GM18870 (cell line): Measurements from ENCODE around the gene MTG1.
A peak's percentile ranks its signal among the peaks of the same experiment; 100 is the strongest.
"Not testable (repeated sequence)": the region's sequence is repeated elsewhere in the genome, so short reads cannot be mapped to it uniquely, and the experiment has no call there.

ENCODE experiments used
- ATAC-seq: cut with Tn5 transposase; IDR thresholded peaks from one replicate; pipeline ENCODE4 v1.9.1; 2021; ENCODE audit warnings: moderate library complexity; ENCODE audit not compliant: unreplicated experiment

The MTG1 gene

DNA sequence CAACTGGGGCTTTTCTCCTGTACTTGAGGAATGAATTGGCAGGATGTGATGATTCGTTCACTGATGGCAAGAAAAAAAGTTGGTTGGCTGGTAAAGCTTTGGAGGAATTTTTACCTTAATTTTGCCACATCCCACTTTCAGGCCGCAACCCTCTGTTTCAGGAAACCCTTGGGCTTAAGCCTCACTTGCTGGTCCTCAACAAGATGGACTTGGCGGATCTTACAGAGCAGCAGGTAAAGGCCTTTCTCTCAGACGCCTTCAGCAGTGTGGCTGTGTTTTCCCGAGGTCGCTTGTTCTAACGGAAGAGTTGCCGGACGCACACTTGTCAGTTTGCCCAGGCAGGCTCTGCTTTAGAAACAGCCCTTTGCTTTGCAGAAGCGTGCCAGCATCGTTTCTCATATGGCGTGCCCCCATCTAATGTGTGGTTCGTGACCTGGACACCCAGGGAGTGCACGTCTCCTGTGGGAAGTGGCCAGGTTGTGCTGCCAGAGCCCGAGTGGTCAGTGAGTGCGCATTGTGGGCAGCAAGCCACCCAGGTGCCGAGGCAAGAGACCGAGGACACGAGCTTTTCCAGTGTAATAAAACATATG is 2.2 kb downstream of the MTG1 start:
- no peak for ATAC-seq

DNA sequence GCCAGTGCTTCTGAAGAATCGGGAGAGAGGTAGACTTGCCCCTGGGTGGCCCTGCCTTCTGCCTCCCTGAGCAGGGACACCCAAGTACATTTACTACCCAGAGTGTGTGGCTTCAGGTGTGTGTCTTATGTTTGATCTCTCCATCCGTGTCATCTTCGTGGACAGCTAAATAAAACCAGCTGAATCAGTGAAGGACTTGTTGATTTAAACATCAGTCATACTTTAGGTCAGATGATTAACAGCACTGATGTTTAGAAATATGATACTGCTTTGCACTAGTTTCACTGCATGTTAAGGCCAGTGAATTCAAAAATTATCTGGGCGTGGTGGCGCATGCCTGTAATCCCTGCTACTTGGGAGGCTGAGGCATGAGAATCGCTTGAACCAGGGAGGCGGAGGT is 4.0 kb downstream of the MTG1 start:
- no peak for ATAC-seq

DNA sequence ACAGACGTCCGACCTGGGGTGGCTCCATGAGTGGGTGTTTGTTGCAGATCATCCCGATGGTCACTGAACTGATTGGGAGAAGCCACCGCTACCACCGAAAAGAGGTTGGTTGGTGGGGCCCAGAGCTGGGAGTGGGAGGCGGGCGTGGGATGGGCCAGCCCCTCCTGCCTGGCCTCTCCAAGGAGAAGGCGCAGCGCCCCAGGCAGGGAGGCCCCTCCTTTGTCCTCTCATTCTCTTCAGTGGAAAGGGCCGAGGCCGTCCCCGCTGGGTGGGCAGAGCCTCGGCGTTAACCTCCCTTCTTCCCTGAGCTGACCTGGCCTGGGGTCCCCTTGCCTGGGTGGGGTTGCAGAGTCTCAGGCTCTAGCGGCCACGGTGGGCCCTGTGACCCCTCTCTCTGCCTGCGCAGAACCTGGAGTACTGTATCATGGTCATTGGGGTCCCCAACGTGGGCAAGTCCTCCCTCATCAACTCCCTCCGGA is 5.2 kb downstream of the MTG1 start:
- ATAC-seq, result no peak

DNA sequence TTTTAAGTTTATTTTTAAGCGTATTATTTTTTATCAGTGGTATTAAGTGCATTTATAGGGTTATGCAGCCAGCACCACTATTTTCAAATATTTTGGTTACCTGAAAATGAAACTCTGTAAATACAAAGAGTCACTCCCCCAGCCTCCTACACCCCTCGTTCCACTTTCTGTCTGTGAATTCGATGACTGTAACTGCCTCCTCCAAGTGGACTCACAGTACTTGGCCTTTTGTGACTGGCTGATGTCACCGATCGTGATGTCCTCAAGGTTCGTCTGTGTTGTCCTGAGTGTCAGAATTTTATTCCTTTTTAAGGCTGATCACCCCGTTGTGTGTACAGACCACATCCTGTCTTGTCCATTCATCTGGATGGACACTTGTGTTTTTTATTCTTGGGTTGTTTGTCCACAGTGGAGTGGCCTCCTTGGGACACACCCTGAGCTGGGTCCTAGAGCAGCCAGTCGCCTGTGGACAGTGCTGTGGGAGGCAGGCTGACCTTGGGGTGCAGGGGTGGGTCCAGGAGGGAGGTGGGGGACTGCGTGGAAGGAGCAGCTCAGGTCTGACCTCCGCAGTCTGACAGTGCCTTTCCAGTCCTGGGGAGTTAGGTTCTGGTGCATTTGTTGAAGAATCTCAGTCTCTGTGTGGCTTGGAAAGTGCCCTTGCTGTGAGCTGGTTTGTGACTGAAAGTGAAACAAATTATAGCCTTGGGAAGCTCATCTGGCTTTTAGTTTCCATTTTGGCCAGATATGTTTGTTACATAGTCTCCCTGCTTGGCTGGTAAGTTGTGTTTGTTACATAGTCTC is 6.9 kb downstream of the MTG1 start:
- peak; percentile 75 for ATAC-seq

DNA sequence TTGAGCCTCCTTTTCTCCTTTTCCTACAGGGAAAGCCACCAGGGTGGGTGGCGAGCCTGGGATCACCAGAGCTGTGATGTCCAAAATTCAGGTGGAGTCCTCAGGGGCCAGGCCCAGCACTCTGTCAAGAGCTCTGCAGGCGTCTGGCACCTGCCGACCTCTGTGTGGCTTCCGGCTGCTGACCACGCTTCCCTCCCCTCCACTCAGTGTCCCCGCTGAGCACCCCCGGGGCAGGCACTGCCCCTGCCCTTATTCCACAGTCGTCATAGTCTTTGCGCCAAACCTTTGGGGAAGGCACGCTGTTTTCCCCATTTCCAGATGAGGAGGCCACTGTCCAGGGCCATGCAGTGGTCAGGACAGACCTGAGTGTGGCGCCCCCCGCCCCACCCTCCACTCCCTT is 7.5 kb downstream of the MTG1 start:
- peak; percentile 3 for ATAC-seq

DNA sequence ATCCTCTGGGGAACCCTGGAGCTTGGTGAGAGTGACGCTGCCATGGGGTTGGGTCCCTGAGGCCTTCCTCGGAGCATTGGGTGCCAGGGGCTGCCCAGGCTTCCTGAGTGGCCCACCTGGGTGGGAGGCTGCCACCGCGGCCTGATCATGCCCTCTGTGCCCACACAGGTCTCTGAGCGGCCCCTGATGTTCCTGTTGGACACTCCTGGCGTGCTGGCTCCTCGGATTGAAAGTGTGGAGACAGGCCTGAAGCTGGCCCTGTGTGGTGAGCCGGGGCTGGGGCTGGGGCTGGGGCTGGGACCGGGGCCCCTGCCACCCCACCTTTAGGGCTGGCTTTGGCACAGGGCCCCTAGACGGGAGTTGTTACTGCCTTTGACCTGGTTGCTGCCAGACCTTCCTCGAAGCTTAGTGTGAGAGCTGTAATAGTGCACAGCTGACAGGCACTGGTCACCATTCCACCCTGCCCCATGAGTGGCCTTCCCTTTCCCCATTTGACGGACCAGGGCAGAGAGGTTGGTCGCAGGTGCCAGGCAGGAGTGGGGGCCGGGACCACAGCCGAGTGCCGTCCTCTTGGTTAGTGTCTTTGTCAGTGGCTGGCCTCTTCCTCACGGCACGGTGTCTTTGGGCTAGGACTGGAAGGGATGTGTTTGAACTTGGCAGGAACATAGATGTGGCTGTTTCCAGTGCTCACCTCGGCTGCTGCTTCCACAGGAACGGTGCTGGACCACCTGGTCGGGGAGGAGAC is 8.2 kb downstream of the MTG1 start:
- ATAC-seq, result no peak

DNA sequence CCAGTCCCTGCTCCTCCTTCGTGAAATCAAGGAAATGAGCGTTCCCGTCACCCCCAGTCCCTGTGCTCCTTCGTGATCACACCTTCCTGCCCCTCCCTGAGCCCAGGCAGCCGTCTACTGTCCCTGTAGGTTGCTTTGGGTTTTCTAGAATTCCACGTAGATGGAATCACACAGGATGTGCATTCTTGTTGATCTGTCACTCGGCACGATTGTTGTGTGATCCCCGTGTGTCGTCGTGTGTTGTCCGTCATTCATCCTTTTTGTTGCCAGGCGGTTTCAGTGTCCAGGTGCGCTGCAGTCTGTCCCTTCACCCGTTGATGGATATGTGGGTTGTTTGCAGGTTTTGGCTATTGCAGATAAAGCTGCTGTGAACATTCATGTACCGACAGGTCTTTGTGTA is 9.4 kb downstream of the MTG1 start:
- no peak for ATAC-seq

DNA sequence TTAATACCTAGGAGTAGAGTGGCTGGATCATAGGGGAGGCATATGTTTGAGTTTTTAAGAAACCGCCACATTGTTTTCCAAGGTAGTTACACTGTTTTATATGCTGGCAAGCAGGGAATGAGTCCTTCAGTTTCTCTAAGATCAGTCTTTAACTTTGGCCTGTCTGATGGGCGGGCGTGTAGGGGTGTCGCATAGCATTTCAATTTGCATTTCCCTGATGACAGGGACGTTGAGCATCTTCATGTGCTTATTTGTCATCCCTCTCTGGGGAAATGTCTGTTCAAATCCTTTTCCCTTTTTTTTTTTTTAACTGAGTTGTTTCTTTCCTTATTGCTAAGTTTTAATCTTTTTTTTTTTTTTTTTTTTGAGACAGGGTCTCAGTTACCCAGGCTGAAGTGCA is 9.8 kb downstream of the MTG1 start:
- no peak for ATAC-seq

DNA sequence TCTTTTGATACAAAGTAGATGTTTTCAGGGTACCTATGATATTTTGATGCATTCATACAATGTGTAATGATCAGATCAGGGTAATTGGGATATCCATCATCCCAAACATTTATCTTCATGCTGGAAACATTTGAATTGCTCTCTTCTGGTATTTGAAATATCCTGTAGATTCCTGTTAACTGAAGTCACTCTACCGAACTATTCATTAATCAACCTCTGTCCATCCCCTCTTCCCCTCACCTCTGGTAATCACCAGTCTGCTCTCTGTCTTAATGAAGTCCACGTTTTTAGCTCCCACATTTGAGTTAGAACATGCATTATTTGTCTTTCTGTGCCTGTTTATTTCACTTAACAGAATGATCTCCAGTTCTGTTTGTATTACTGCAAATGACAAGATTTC is 11.3 kb downstream of the MTG1 start:
- no peak for ATAC-seq

DNA sequence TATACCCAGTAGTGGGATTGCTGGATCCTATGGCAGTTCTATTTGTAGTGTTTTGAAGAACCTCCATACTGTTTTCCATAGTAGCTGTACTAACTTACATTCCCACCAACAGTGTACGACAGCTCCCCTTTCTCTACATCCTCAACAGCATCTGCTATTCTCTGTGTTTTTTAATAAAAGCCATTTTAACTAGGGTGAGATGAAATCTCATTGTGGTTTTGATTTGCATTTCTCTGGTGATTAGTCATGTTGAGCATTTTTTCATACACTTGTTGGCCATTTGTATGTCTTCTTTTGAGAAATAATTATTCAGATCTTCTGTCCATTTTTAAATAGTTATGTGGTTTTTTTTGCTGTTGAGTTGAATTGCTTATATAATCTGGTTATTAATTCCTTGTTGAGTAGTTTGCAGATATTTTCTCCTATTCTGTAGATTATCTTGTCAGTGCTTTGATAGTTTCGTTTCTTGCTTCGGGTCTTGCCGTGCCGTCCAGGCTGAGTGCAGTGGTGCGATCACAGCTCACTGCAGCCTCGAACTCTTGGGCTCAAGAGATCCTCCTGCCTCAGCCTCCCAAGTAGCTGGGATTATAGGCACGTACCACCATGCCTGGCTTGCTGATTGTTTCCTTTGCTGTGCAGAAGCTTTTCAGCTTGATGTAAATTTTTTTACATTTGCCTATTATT is 12.0 kb downstream of the MTG1 start:
- ATAC-seq, result peak; percentile 59

DNA sequence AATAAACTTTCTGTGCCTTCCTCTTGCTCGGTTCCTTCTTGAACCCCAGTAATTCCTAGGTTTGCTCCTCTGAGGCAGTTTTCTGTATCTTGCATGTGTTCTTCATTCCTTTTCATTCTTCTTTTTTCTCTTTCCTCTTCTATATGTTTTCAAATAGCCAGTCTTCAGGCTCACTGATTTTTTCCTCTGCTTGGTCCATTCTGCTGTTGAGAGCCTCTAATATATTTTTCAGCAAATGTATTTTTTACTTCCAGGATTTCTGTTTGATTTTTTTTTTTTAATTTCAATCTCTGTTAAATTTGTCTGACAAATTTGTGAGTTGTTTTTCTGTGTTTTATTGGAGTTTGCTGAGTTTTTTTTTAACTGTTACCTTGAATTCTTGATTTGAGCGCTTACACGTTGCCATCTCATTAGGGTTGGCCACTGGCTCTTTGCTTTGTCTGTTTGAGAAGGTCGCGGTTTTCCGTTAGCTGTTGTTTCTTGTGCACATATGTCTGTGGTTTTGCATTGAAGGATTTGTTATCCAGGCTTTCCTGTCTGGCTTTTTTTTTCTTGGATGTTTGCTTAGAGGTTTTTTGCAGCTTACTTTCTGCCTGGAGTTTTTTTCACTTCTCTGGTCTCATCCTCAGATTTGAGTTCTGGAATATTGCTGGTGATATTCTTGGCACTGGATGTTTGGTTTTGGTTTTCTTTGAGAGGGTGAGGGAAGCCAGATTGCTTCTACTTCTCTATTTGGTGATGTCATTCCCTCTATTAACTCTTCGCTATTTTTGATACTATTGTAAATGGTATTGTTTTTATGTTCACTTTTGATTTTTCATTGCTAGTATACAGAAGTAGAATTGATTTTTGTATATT is 17.8 kb downstream of the MTG1 start:
- no peak for ATAC-seq

DNA sequence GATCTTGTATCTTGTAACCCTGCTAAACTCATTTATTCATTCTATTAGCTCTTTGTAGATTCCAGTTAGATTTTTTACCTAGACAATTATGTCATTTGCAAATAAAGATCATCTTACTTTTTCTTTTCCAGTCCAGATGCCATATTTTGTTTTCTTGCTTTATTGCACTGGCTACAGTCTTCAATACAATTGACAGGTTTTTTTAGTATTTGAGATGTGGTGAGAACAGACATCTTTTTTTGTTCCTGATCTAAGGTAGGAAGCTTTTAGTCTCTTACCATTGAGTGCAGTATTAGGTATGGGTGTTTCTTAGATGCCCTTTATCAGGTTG is 18.4 kb downstream of the MTG1 start:
- no peak for ATAC-seq

DNA sequence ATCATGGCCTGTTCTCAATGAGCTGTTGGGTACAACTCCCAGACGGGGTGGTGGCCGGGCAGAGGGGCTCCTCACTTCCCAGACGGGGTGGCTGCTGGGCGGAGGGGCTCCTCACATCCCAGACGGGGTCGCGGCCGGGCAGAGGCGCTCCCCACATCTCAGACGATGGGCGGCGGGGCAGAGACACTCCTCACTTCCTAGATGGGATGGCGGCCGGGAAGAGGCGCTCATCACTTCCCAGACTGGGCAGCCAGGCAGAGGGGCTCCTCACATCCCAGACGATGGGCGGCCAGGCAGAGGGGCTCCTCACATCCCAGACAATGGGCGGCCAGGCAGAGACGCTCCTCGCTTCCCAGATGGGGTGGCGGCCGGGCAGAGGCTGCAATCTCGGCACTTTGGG is 20.4 kb downstream of the MTG1 start:
- not testable (repeated sequence) for ATAC-seq

DNA sequence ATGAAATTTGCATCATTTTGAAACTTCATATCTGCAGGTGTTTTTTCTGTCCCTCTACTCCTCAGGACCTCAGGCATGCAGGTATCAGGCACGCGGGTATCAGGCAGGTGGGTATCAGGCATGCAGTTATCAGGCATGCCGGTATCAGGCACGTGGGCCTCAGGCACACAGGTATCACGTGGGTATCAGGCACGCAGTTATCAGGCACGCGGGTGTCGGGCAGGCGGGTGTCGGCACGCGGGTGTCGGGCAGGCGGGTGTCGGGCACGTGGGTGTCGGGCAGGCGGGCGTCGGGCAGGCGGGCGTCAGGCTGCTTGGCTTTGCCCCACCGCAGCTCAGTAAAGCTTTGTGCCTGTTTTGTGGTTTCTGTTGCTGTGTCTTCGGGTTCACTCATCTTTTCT is 21.8 kb downstream of the MTG1 start:
- no peak for ATAC-seq

DNA sequence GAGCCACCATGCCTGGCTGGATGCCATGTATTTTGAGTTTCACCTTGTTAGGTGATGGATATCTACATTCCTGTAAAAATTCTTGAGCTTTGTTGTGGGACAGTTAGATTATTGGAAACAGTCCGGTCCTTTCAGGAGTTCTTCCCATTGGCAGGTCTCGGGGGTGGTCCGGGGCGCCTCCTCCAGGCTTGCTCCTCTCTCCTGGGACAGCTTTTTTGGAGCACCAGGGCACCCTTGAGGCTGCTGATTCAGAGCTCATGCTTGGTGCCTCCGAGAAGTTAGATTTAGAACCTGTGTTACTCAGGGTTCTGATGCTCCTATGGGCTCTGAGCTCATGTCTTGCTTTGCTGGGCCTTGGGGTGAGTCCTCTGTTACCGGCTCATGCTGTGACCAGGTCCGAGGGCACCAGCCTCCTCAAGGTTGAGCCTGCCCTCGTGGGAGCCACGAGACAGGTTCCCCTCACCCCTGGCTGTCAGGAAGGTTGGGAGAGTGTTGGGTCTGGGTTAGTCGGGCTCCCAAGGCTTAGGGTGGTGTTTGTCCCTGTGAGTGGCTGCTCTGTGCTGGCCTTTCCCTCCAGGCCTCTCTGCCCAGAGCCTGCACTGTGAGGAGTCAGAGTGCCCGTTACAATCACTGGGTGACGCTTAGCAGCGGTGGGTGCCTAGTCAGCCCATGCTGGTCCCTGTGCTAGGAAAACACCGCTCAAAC is 24.5 kb downstream of the MTG1 start:
- no peak for ATAC-seq

DNA sequence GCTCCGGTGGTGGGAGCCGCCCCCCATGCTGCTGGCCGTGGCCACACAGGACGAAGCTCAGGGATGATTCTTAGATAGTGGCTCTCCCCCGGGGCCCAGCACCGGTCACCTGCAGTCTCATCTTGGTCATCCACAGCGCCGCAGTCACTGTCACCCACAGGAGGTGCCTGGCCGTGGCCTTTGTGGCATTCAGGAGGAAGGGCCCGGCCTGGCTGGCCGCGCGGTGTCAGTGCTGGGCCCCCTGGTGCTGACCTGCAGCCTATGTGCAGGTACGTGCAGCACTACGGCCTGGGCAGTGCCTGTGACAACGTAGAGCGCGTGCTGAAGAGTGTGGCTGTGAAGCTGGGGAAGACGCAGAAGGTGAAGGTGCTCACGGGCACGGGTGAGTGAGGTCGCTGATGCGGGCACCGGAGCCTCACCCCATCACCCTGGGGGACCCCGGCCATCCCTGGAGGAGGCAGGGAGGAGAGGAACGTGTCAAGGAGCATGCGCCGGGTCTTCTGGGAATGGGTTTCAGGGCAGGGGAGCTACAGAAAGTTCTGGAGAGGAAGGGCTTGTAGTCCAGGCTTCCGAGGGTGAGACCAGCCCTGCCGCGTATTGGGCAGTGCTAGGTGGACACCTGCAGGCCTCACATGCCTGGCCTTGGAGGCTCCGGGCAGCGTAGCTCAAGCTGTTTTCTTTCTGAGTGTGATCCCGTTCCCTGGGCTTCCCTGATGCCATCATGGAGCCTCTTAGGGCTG is 25.4 kb downstream of the MTG1 start:
- no peak for ATAC-seq

DNA sequence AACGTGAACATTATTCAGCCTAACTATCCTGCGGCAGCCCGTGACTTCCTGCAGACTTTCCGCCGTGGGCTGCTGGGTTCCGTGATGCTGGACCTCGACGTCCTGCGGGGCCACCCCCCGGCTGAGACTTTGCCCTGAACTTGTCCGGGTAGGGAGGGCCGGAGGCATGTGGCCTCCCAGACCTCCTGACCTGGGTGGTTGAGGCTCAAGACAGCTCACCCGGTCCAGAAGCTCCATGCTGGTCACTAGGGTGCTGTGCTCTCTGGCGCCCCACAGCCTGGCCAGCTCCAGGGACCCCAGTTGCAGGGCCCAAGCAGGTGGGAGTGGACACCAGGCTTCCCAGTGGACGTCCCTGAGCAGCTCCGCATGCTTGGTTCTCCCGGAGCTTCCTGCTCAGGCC is 26.1 kb downstream of the MTG1 start:
- ATAC-seq, result no peak

DNA sequence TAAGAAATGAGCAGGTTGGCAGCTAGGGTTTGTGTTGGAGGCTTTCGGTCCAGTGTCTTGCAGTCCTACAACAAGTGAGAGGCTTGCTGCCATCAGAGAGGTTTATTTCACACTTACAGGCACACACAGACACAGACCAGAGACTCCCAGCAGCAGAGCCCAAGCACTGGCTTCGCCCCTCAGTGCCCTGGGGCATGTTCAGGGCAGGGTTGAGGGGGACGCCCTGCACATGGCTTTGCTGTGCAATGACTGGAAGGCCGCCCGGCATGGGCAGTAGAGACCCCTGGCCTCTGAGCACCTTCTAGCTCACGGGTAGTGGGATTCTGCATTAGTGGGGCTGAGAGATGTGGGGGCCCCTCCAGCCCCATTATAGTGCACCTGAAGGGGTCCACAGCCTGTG is 26.6 kb downstream of the MTG1 start:
- ATAC-seq, result no peak
